DND-41 (cell line): ENCODE results near the gene NNMT.
A peak's percentile ranks its signal among the peaks of the same experiment; 100 is the strongest.

Experiments
- EZH2 ChIP-seq: IDR thresholded peaks from 3 replicates; pipeline ENCODE4 v1.6.1; 2012; ENCODE audit warnings: borderline replicate concordance, low read depth, mild to moderate bottlenecking, moderate library complexity, low read length, inconsistent platforms; ENCODE audit not compliant: severe bottlenecking
- TF ChIP-seq, protein P1 (sequence below): IDR thresholded peaks from 2 replicates; pipeline ENCODE4 v1.5.1; 2012; ENCODE audit warnings: borderline replicate concordance, low read length, moderate library complexity, mild to moderate bottlenecking; ENCODE audit not compliant: poor library complexity, severe bottlenecking; ENCODE audit errors: extremely low read depth

DNA sequence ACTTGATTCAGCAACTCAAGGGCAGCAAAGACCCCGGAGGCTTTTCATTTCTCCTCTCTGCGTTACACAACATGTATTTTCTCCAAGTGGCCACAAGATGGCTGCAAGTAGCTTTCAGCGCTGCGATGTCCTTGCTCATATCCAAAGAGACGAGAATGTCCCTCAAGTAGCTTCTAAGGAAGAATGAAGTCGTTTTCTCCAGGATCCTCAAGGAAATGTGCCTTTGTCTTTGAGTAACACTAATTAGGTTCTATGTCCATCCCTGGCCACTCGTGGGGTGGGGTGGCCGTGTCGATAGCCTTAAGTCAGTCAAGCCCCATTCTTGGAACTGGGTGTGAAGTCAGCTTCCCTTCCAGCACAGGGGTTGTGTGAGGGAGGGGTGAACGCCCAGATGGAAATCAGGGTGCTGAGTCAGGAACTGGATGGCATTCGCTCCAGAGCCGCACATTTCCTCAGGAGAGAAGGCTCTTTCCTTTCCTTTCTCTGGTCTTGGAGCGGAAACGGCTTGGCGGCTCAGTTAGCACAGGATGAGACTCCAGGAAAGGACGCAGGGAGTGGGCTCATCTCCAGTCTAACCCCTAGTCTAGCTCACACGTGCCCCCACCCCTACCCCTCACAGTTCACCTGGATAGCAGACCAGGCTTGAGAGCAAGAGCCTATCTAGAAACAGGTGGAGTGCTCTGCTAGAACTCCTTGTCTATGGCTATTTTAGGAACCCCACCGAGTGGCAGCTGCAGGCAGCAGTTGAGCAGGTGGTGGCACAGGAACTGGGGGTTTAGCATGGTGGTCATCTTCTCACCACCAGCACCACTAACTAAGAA lies 44.3 kb downstream of the NNMT start:
- TF ChIP-seq, protein P1, sequence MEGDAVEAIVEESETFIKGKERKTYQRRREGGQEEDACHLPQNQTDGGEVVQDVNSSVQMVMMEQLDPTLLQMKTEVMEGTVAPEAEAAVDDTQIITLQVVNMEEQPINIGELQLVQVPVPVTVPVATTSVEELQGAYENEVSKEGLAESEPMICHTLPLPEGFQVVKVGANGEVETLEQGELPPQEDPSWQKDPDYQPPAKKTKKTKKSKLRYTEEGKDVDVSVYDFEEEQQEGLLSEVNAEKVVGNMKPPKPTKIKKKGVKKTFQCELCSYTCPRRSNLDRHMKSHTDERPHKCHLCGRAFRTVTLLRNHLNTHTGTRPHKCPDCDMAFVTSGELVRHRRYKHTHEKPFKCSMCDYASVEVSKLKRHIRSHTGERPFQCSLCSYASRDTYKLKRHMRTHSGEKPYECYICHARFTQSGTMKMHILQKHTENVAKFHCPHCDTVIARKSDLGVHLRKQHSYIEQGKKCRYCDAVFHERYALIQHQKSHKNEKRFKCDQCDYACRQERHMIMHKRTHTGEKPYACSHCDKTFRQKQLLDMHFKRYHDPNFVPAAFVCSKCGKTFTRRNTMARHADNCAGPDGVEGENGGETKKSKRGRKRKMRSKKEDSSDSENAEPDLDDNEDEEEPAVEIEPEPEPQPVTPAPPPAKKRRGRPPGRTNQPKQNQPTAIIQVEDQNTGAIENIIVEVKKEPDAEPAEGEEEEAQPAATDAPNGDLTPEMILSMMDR, result peak; percentile 80
- no peak for TF ChIP-seq EZH2
